Liver (tissue), 3 donors: ENCODE measurements around the gene C1QTNF7.

Experiments used
- RAD21 ChIP-seq, 2 donors: IDR thresholded peaks; 2 replicates each; pipeline ENCODE4 v1.6.1; 2016; ENCODE audit warnings: antibody characterized with exemption in 2 of 2, mild to moderate bottlenecking in 2 of 2
- RXRA ChIP-seq, 2 donors: IDR thresholded peaks; 2 replicates each; pipeline ENCODE4 v1.6.1; 2017 to 2018; ENCODE audit warnings: antibody characterized with exemption in 2 of 2, mild to moderate bottlenecking in 1 of 2
- TF ChIP-seq, protein P1 (sequence below): fragments of 150-350 bp; IDR thresholded peaks from 2 replicates; pipeline ENCODE4 v1.5.1; 2017; ENCODE audit warnings: improper control_type of control experiment, low read depth, low read length; ENCODE audit not compliant: missing input control
- donor health status: healthy.
- donor health status: healthy.

DNA sequence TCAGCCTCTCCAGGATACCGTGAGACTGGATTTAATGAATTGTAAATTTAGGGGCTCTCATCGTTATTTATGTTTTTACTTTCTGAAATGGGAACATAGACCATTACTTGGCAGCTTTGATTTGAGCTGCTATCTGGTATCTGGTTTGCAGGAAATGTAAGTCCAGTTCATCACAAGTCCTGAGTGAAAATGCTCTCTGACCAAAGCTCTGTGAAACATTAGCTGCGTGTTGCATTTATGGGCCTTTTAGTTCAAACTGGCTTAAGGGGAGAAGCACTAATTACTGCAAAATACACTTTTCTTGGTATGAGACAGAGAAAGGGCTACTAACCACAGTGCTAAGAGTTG is 42.3 kb downstream of the C1QTNF7 start:
- TF ChIP-seq, protein P1, sequence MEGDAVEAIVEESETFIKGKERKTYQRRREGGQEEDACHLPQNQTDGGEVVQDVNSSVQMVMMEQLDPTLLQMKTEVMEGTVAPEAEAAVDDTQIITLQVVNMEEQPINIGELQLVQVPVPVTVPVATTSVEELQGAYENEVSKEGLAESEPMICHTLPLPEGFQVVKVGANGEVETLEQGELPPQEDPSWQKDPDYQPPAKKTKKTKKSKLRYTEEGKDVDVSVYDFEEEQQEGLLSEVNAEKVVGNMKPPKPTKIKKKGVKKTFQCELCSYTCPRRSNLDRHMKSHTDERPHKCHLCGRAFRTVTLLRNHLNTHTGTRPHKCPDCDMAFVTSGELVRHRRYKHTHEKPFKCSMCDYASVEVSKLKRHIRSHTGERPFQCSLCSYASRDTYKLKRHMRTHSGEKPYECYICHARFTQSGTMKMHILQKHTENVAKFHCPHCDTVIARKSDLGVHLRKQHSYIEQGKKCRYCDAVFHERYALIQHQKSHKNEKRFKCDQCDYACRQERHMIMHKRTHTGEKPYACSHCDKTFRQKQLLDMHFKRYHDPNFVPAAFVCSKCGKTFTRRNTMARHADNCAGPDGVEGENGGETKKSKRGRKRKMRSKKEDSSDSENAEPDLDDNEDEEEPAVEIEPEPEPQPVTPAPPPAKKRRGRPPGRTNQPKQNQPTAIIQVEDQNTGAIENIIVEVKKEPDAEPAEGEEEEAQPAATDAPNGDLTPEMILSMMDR: no peak
- no peak for TF ChIP-seq RXRA (IDR thresholded peaks at IDR 0.05)
- no peak for TF ChIP-seq RAD21 (IDR thresholded peaks at IDR 0.05)
